Astrocyte of the cerebellum (primary cell): Measurements from ENCODE around the gene GPR156.

Experiments used
- DNase-seq: peaks from one replicate; pipeline ENCODE4 v3.0.0-alpha.2; 2011; ENCODE audit warnings: low read depth
- H3K4me3 ChIP-seq: 2 replicates; pipeline ENCODE4 v1.5.1; 2011; ENCODE audit warnings: mild to moderate bottlenecking, low read depth, low read length, moderate library complexity
- CTCF ChIP-seq: IDR thresholded peaks from 2 replicates; pipeline ENCODE4 v1.5.1; 2012; ENCODE audit warnings: low read length, low read depth, moderate library complexity, mild to moderate bottlenecking; ENCODE audit errors: missing control alignments
- in situ Hi-C: cut with HindIII; loops from 2 replicates; pipeline ENCODE4 v1.10.0; 2017; ENCODE audit warnings: low sequenced_read_pairs

Gene GPR156

GRCh38 chr3:120180731-120181412 lies 104.2 kb downstream of the GPR156 start:
- H3K4me3 ChIP-seq, result no peak overlapping the region
- TF ChIP-seq CTCF, result no peak
- DNase-seq, result no peak
- in situ Hi-C loops, result no loop called here

- no peak for TF ChIP-seq CTCF
- in situ Hi-C loops, result no loop called here
Observed at GRCh38 chr3:120177707-120178306, 107.2 kb downstream of the GPR156 start.

GRCh38 chr3:120177151-120177550 lies 107.9 kb downstream of the GPR156 start:
- no peak for TF ChIP-seq CTCF
- DNase-seq, result peak; percentile 24
- in situ Hi-C loops, result no loop called here
- H3K4me3 ChIP-seq, result no peak overlapping the region

More at GRCh38 chr3:120177707-120178306, 107.2 kb downstream of the GPR156 start:
- no peak for DNase-seq
- no peak overlapping the region for H3K4me3 ChIP-seq

GRCh38 chr3:120174811-120175539 lies 110.0 kb downstream of the GPR156 start:
- no peak overlapping the region for H3K4me3 ChIP-seq
- no peak for TF ChIP-seq CTCF
- in situ Hi-C loops, result no loop called here

GRCh38 chr3:120173056-120173675 lies 111.9 kb downstream of the GPR156 start:
- no peak for DNase-seq
- no peak overlapping the region for H3K4me3 ChIP-seq
- in situ Hi-C loops, result no loop called here
- no peak for TF ChIP-seq CTCF

More at GRCh38 chr3:120174811-120175539, 110.0 kb downstream of the GPR156 start:
- no peak for DNase-seq

GRCh38 chr3:120172070-120172469 lies 113.0 kb downstream of the GPR156 start:
- in situ Hi-C loops, result no loop called here
- H3K4me3 ChIP-seq, result no peak overlapping the region
- no peak for TF ChIP-seq CTCF
- DNase-seq, result peak; percentile 49
